HepG2 (cell line): ENCODE results near the gene PNN. TPM values are rescaled to one million over a fixed set of nuclear protein-coding genes. Genes with fewer than 3 reads are reported as not detected.

Experiments
- HNF4A ChIP-seq: sonication (generic); formaldehyde crosslinking; IDR thresholded peaks from 2 replicates; pipeline ENCODE4 v1.4.0; 2020; ENCODE audit warnings: missing genetic modification reagents
- HNRNPUL1 ChIP-seq: fragments of 200-400 bp; formaldehyde crosslinking; IDR thresholded peaks from 2 replicates; pipeline ENCODE4 v1.6.1; 2017; ENCODE audit warnings: low read depth, mild to moderate bottlenecking, low read length, moderate library complexity
- NFRKB ChIP-seq: fragments of 450-650 bp; IDR thresholded peaks from 2 replicates; pipeline ENCODE4 v1.6.1; 2017
- TMF1 ChIP-seq: sonication (generic); formaldehyde crosslinking; IDR thresholded peaks from 2 replicates; pipeline ENCODE4 v1.8.1; 2022; ENCODE audit warnings: low read depth, missing genetic modification reagents
- ZNF292 ChIP-seq: sonication (generic); formaldehyde crosslinking; IDR thresholded peaks from 2 replicates; pipeline ENCODE4 v1.8.1; 2022; ENCODE audit warnings: mild to moderate bottlenecking, low read depth, missing genetic modification reagents, borderline replicate concordance
- ZNF317 ChIP-seq: sonication (generic); formaldehyde crosslinking; IDR thresholded peaks from 2 replicates; pipeline ENCODE4 v1.5.0; 2020; ENCODE audit warnings: mild to moderate bottlenecking, missing genetic modification reagents
- ZNF331 ChIP-seq: sonication (generic); formaldehyde crosslinking; IDR thresholded peaks from 2 replicates; pipeline ENCODE4 v1.4.0; 2020; ENCODE audit warnings: missing genetic modification reagents
- ZNF547 ChIP-seq: sonication (generic); formaldehyde crosslinking; IDR thresholded peaks from 2 replicates; pipeline ENCODE4 v1.5.1; 2020; ENCODE audit warnings: mild to moderate bottlenecking, missing genetic modification reagents
- ZNF75D ChIP-seq: sonication (generic); formaldehyde crosslinking; IDR thresholded peaks from 2 replicates; pipeline ENCODE4 v1.8.1; 2023; ENCODE audit warnings: missing genetic modification reagents, mild to moderate bottlenecking, borderline replicate concordance
- ZSCAN30 ChIP-seq: sonication (generic); formaldehyde crosslinking; IDR thresholded peaks from 2 replicates; pipeline ENCODE4 v1.5.0; 2020; ENCODE audit warnings: mild to moderate bottlenecking, missing genetic modification reagents
- ZSCAN31 ChIP-seq: sonication (generic); formaldehyde crosslinking; IDR thresholded peaks from 2 replicates; pipeline ENCODE4 v1.5.0; 2020; ENCODE audit warnings: low read depth, mild to moderate bottlenecking, missing genetic modification reagents
- polyA plus RNA-seq, 8 experiments: library from polyadenylated mRNA; depleted of rRNA in 3 of 8; stranded (reverse) in 7 of 8; unstranded in 1 of 8; fragments of >200 nt; fragmentation: Illumina TruSeq in 4 of 8; extraction: Trizol in 4 of 8; gene quantifications; 2 replicates each; pipeline versions ENCODE4 v1.2.1 to v1.2.3, GENCODE V29; 2011 to 2016; ENCODE audit warnings: low read depth in 4 of 8, missing spikeins in 1 of 8, mixed read lengths in 1 of 8; ENCODE audit not compliant: insufficient read depth in 1 of 8
- total RNA-seq, 5 experiments: library from RNA; depleted of rRNA; stranded (reverse); fragments of >200 nt; fragmentation: Illumina TruSeq; extraction: Trizol; gene quantifications; 2 replicates each; pipeline ENCODE4 v1.2.3, GENCODE V29; 2016; ENCODE audit warnings: low read depth in 1 of 5
- TF ChIP-seq, protein P1 (sequence below): sonication (generic); formaldehyde crosslinking; IDR thresholded peaks from one replicate; pipeline ENCODE4 v1.5.1; 2020; ENCODE audit warnings: mild to moderate bottlenecking, missing genetic modification reagents; ENCODE audit errors: not compliant biosample characterization
- TF ChIP-seq, protein P2 (sequence below): IDR thresholded peaks from 2 replicates; pipeline ENCODE4 v1.6.1; 2016
- TF ChIP-seq, protein P3 (sequence below): sonication (generic); formaldehyde crosslinking; IDR thresholded peaks from 2 replicates; pipeline ENCODE4 v1.8.1; 2023; ENCODE audit warnings: mild to moderate bottlenecking, missing genetic modification reagents, borderline replicate concordance
- TF ChIP-seq, protein P4 (sequence below): sonication (generic); formaldehyde crosslinking; IDR thresholded peaks from 2 replicates; pipeline ENCODE4 v1.4.0; 2020; ENCODE audit warnings: mild to moderate bottlenecking, missing genetic modification reagents
- TF ChIP-seq, protein P5 (sequence below): sonication (generic); formaldehyde crosslinking; IDR thresholded peaks from 2 replicates; pipeline ENCODE4 v1.4.0; 2020; ENCODE audit warnings: missing genetic modification reagents

Gene PNN
- total and polyA plus RNA-seq, 2 of the 13 experiments (the other 11 are each of a cell fraction or from before 2014, with no cell fraction given): 58.0 to 214 TPM

DNA sequence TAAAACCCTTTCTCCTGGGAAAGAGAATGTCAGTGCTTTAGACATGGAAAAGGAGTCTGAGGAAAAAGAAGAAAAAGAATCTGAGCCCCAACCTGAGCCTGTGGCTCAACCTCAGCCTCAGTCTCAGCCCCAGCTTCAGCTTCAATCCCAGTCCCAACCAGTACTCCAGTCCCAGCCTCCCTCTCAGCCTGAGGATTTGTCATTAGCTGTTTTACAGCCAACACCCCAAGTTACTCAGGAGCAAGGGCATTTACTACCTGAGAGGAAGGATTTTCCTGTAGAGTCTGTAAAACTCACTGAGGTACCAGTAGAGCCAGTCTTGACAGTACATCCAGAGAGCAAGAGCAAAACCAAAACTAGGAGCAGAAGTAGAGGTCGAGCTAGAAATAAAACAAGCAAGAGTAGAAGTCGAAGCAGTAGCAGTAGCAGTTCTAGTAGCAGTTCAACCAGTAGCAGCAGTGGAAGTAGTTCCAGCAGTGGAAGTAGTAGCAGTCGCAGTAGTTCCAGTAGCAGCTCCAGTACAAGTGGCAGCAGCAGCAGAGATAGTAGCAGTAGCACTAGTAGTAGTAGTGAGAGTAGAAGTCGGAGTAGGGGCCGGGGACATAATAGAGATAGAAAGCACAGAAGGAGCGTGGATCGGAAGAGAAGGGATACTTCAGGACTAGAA, 6.1 kb downstream of the PNN start (continued):
- no peak for TF ChIP-seq ZSCAN30 (CRISPR knock-in tag)
- no peak for TF ChIP-seq ZNF331 (CRISPR knock-in tag)
- TF ChIP-seq, protein P1, sequence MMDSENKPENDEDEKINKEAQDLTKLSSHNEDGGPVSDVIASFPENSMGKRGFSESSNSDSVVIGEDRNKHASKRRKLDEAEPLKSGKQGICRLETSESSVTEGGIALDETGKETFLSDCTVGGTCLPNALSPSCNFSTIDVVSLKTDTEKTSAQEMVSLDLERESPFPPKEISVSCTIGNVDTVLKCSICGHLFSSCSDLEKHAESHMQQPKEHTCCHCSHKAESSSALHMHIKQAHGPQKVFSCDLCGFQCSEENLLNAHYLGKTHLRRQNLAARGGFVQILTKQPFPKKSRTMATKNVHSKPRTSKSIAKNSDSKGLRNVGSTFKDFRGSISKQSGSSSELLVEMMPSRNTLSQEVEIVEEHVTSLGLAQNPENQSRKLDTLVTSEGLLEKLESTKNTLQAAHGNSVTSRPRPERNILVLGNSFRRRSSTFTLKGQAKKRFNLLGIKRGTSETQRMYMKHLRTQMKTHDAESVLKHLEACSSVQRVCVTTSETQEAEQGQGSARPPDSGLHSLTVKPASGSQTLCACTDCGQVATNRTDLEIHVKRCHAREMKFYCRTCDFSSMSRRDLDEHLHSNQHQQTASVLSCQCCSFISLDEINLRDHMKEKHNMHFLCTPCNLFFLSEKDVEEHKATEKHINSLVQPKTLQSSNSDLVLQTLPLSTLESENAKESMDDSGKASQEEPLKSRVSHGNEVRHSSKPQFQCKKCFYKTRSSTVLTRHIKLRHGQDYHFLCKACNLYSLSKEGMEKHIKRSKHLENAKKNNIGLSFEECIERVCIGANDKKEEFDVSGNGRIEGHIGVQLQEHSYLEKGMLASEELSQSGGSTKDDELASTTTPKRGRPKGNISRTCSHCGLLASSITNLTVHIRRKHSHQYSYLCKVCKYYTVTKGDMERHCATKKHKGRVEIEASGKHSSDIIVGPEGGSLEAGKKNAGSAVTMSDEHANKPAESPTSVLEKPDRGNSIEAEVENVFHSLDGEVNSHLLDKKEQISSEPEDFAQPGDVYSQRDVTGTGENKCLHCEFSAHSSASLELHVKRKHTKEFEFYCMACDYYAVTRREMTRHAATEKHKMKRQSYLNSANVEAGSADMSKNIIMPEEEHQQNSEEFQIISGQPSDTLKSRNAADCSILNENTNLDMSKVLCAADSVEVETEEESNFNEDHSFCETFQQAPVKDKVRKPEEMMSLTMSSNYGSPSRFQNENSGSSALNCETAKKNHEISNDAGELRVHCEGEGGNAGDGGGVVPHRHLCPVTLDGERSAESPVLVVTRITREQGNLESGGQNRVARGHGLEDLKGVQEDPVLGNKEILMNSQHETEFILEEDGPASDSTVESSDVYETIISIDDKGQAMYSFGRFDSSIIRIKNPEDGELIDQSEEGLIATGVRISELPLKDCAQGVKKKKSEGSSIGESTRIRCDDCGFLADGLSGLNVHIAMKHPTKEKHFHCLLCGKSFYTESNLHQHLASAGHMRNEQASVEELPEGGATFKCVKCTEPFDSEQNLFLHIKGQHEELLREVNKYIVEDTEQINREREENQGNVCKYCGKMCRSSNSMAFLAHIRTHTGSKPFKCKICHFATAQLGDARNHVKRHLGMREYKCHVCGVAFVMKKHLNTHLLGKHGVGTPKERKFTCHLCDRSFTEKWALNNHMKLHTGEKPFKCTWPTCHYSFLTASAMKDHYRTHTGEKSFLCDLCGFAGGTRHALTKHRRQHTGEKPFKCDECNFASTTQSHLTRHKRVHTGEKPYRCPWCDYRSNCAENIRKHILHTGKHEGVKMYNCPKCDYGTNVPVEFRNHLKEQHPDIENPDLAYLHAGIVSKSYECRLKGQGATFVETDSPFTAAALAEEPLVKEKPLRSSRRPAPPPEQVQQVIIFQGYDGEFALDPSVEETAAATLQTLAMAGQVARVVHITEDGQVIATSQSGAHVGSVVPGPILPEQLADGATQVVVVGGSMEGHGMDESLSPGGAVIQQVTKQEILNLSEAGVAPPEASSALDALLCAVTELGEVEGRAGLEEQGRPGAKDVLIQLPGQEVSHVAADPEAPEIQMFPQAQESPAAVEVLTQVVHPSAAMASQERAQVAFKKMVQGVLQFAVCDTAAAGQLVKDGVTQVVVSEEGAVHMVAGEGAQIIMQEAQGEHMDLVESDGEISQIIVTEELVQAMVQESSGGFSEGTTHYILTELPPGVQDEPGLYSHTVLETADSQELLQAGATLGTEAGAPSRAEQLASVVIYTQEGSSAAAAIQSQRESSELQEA (CRISPR knock-in tag): no peak
- no peak for TF ChIP-seq ZSCAN31 (CRISPR knock-in tag)
- no peak for TF ChIP-seq HNRNPUL1
- TF ChIP-seq, protein P2, sequence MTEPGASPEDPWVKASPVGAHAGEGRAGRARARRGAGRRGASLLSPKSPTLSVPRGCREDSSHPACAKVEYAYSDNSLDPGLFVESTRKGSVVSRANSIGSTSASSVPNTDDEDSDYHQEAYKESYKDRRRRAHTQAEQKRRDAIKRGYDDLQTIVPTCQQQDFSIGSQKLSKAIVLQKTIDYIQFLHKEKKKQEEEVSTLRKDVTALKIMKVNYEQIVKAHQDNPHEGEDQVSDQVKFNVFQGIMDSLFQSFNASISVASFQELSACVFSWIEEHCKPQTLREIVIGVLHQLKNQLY: no peak
- TF ChIP-seq ZNF547 (CRISPR knock-in tag): no peak
- no peak for TF ChIP-seq ZNF292 (CRISPR knock-in tag)
- TF ChIP-seq HNF4A (CRISPR knock-in tag): no peak
- TF ChIP-seq, protein P3, sequence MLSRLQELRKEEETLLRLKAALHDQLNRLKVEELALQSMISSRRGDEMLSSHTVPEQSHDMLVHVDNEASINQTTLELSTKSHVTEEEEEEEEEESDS (CRISPR knock-in tag): no peak
- TF ChIP-seq, protein P4, sequence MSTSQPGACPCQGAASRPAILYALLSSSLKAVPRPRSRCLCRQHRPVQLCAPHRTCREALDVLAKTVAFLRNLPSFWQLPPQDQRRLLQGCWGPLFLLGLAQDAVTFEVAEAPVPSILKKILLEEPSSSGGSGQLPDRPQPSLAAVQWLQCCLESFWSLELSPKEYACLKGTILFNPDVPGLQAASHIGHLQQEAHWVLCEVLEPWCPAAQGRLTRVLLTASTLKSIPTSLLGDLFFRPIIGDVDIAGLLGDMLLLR (CRISPR knock-in tag): 0 out of 2 replicates have a peak, but pooled peaks have one; percentile 38
- no peak for TF ChIP-seq ZNF75D (CRISPR knock-in tag)
- TF ChIP-seq NFRKB: 0 out of 2 replicates have a peak, but pooled peaks have one; percentile 16
- TF ChIP-seq, protein P5, sequence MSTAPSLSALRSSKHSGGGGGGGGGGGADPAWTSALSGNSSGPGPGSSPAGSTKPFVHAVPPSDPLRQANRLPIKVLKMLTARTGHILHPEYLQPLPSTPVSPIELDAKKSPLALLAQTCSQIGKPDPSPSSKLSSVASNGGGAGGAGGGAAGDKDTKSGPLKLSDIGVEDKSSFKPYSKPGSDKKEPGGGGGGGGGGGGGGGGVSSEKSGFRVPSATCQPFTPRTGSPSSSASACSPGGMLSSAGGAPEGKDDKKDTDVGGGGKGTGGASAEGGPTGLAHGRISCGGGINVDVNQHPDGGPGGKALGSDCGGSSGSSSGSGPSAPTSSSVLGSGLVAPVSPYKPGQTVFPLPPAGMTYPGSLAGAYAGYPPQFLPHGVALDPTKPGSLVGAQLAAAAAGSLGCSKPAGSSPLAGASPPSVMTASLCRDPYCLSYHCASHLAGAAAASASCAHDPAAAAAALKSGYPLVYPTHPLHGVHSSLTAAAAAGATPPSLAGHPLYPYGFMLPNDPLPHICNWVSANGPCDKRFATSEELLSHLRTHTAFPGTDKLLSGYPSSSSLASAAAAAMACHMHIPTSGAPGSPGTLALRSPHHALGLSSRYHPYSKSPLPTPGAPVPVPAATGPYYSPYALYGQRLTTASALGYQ (CRISPR knock-in tag): no peak
- TF ChIP-seq ZNF317 (CRISPR knock-in tag): no peak
- TF ChIP-seq TMF1 (CRISPR knock-in tag): 0 out of 2 replicates have a peak, but pooled peaks have one; percentile 36
